SU-DHL-6 (cell line): ENCODE results near the gene BCAR1.
A peak's percentile ranks its signal among the peaks of the same experiment; 100 is the strongest.

Source experiments
- H2AFZ ChIP-seq: fragments of 200-600 bp; sonication (generic); 2 replicates; pipeline ENCODE4 v1.6.1; 2014; ENCODE audit warnings: low read depth, mild to moderate bottlenecking, moderate library complexity, mixed read lengths, antibody characterized with exemption, low read length; ENCODE audit not compliant: severe bottlenecking
- H3F3A ChIP-seq: fragments of 200-600 bp; shearing (Covaris generic); 2 replicates; pipeline ENCODE4 v1.6.0; 2016; ENCODE audit warnings: antibody characterized with exemption, mild to moderate bottlenecking; ENCODE audit not compliant: insufficient read depth
- H3K27ac ChIP-seq: fragments of 200-600 bp; sonication (generic); 2 replicates; pipeline ENCODE4 v1.5.1; 2016; ENCODE audit warnings: low read depth, mild to moderate bottlenecking, low read length, moderate library complexity, mixed read lengths
- H3K27me3 ChIP-seq: fragments of 200-600 bp; sonication (generic), shearing (Covaris generic); 2 replicates; pipeline ENCODE4 v1.6.0; 2014; ENCODE audit warnings: mild to moderate bottlenecking, low read length
- H3K36me3 ChIP-seq: fragments of 200-600 bp; sonication (generic); 2 replicates; pipeline ENCODE4 v1.6.1; 2014; ENCODE audit warnings: mild to moderate bottlenecking, low read length, mixed read lengths
- H3K4me2 ChIP-seq: fragments of 300-600, 200-600 bp; shearing (Covaris generic), sonication (generic); 2 replicates; pipeline ENCODE4 v1.6.0; 2014; ENCODE audit warnings: low read length, low read depth, mild to moderate bottlenecking; ENCODE audit not compliant: poor library complexity, severe bottlenecking
- H3K4me3 ChIP-seq: fragments of 200-600 bp; sonication (generic); 2 replicates; pipeline ENCODE4 v1.5.1; 2014; ENCODE audit warnings: antibody characterized with exemption, low read length, mild to moderate bottlenecking, mixed read lengths; ENCODE audit not compliant: insufficient read depth, poor library complexity, severe bottlenecking
- H3K79me2 ChIP-seq: fragments of 200-600 bp; sonication (generic); 2 replicates; pipeline ENCODE4 v1.6.1; 2014; ENCODE audit warnings: mild to moderate bottlenecking, low read length, moderate library complexity; ENCODE audit not compliant: insufficient read depth
- H3K9ac ChIP-seq: fragments of 200-600 bp; sonication (generic); 2 replicates; pipeline ENCODE4 v1.7.0; 2014; ENCODE audit warnings: mild to moderate bottlenecking, low read length
- H3K9me2 ChIP-seq: fragments of 200-600 bp; sonication (generic); replicated peaks from 2 replicates; pipeline ENCODE4 v1.6.1; 2014; ENCODE audit warnings: low read length; ENCODE audit not compliant: insufficient read depth
- H3K9me3 ChIP-seq: fragments of 200-600 bp; sonication (generic); 2 replicates; pipeline ENCODE4 v1.6.1; 2014; ENCODE audit warnings: low read length, mixed read lengths; ENCODE audit not compliant: insufficient read depth
- H4K20me1 ChIP-seq: fragments of 200-600 bp; sonication (generic); 2 replicates; pipeline ENCODE4 v1.6.1; 2014; ENCODE audit warnings: low read depth, mild to moderate bottlenecking, antibody characterized with exemption, low read length, moderate library complexity, mixed read lengths
- CTCF ChIP-seq: fragments of 200-600 bp; sonication (generic); IDR thresholded peaks from one replicate; pipeline ENCODE4 v1.5.1; 2017; ENCODE audit warnings: antibody characterized with exemption, mild to moderate bottlenecking, low read length, moderate library complexity; ENCODE audit not compliant: insufficient read depth, poor library complexity, severe bottlenecking
- EZH2phosphoT487 ChIP-seq: fragments of 200-600 bp; sonication (generic), shearing (Covaris generic); conservative IDR thresholded peaks from 2 replicates; pipeline ENCODE4 v1.6.1; 2018; ENCODE audit warnings: mild to moderate bottlenecking, antibody characterized with exemption, low read length, moderate library complexity, mixed read lengths

BCAR1 gene

GRCh38 chr16:75251280-75252048 is at the start of gene BCAR1:
Gene BCAR1 (minus strand): TSS chr16:75251624. CDS start chr16:75251482, 142 bp downstream.
- Histone ChIP-seq H3K4me2 (peak within 1 kb of the TSS; percentile 86), H2AFZ (peak within 1 kb of the TSS; percentile 91), H3K36me3 (no peaks in the 10 kb centered on the region), H3F3A (no peaks in the 10 kb centered on the region), H3K4me3 (peak within 1 kb of the TSS; percentile 96), H3K27me3 (peaks cover 3% of the 10 kb centered on the region; the same call in 1 of the 2 replicates), H3K27ac (no peak within 1 kb of the TSS), H3K9me3 (no peaks in the 10 kb centered on the region), H4K20me1 (no peaks in the 10 kb centered on the region), H3K9ac (peak within 1 kb of the TSS; percentile 77), H3K9me2 (no peaks in the 10 kb centered on the region), H3K79me2 (no peaks in the 10 kb centered on the region)
- TF ChIP-seq CTCF (no peak), EZH2phosphoT487 (no peak)

- Histone ChIP-seq H3K36me3 (no peaks in the 10 kb centered on the region), H3K9me2 (no peaks in the 10 kb centered on the region), H3K79me2 (no peaks in the 10 kb centered on the region), H3K27ac (no peak overlapping the region), H3K9me3 (no peaks in the 10 kb centered on the region), H3F3A (no peaks in the 10 kb centered on the region), H3K4me3 (no peak overlapping the region), H3K27me3 (no peaks in the 10 kb centered on the region), H2AFZ (no peak overlapping the region), H4K20me1 (no peaks in the 10 kb centered on the region), H3K9ac (no peak overlapping the region), H3K4me2 (no peak overlapping the region)
- no peak for TF ChIP-seq EZH2phosphoT487
- no peak for TF ChIP-seq CTCF
Measured at GRCh38 chr16:75298267-75298666, 46.8 kb upstream of the BCAR1 start.

GRCh38 chr16:75296606-75297005 is 45.2 kb upstream of the BCAR1 start:
- H3K27ac ChIP-seq, result no peak overlapping the region
- TF ChIP-seq CTCF (no peak), EZH2phosphoT487 (no peak)

More at GRCh38 chr16:75296606-75297005, 45.2 kb upstream of the BCAR1 start:
- H3F3A ChIP-seq, result no peaks in the 10 kb centered on the region
- H3K4me3 ChIP-seq, result no peak overlapping the region
- no peaks in the 10 kb centered on the region for H3K79me2 ChIP-seq
- H3K4me2 ChIP-seq, result no peak overlapping the region
- H3K9me2 ChIP-seq, result no peaks in the 10 kb centered on the region
- H3K9ac ChIP-seq, result no peak overlapping the region
- no peak overlapping the region for H2AFZ ChIP-seq
- H3K27me3 ChIP-seq, result no peaks in the 10 kb centered on the region
- no peaks in the 10 kb centered on the region for H3K36me3 ChIP-seq
- no peaks in the 10 kb centered on the region for H3K9me3 ChIP-seq
- no peaks in the 10 kb centered on the region for H4K20me1 ChIP-seq
